HG03159 (cell line): ENCODE results near the gene ATP2B3.

Experiments
- ATAC-seq: cut with Tn5 transposase; IDR thresholded peaks from one replicate; pipeline ENCODE4 v1.9.1; 2021; ENCODE audit warnings: mild to moderate bottlenecking, moderate library complexity; ENCODE audit not compliant: unreplicated experiment

Gene ATP2B3

DNA sequence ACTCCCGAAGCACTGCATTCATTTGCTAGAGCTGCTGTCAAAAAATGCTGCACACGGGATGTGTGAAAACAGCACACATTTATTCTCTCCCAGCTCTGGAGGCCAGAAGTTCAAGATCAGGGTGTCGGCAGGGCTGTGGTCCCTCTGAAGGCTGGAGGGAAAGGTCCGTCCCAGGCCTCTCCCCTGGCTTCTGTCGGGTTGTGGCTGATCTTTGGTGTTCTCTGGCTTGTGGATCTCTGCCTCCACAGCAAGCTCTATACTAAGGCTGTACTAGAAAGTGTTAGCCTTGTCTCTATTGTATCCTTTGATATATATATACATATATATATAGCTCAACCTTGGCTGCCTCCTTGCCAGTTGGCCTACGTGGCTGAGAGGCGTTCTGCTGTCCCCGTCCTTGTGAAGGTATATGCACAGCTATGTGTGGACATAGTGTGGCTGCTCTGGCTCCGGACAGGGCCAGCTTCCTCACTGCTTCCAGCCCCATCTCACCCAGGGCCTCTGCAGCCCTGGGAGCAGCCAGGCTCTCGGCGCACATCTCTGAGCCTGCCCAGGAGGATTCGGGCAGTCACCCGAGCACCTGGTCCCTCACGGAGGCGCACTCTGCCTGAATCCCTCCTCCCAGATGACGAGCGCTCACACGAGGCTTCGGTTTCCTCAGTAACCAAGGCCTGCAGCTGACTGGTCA, 114.6 kb downstream of the ATP2B3 start:
- no peak for ATAC-seq
